Stimulated activated CD4-positive, alpha-beta T cell treated with anti-CD3 and anti-CD28 coated beads, Interleukin-12 subunit alpha, Interleukin-12 subunit beta, amount 100 ng/mL, for 24 hours (primary cell): ENCODE data around the gene MTHFD1L.
"Not testable (repeated sequence)": the region's sequence is repeated elsewhere in the genome, so short reads cannot be mapped to it uniquely, and the experiment has no call there.

Experiments
- DNase-seq, 2 experiments: peaks; one replicate each; pipeline ENCODE4 v3.0.0-alpha.2; 2020; ENCODE audit warnings: low read depth in 2 of 2

MTHFD1L gene

GRCh38 chr6:151092591-151092990, 227.1 kb downstream of the MTHFD1L start:
- DNase-seq: no peak

DNA sequence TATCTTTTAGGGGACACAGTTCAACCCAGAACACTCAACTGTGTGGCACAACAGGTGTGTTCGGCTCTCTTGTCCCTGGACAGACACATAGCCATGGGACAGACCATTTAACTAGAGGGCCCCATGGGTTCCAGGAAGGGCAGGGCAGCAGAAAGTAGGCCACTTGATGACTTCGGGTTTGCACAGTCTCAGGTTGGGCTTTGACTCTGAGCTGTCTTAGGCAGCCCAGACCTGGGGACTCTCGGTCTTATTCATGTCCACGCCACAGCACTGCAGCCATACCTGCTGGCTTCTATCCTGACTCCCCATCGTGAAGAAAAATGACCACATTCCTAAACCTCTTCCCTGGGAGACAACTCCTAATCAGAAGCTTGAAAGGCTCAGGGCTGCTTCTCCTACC, 228.2 kb downstream of the MTHFD1L start:
- DNase-seq: no peak

GRCh38 chr6:151095538-151096254, 230.2 kb downstream of the MTHFD1L start:
- DNase-seq: no peak

- no peak for DNase-seq
These were observed 230.7 kb downstream of the MTHFD1L start for GRCh38 chr6:151096255-151096612.

- no peak for DNase-seq
These were observed 231.4 kb downstream of the MTHFD1L start for GRCh38 chr6:151096691-151097606.

DNA sequence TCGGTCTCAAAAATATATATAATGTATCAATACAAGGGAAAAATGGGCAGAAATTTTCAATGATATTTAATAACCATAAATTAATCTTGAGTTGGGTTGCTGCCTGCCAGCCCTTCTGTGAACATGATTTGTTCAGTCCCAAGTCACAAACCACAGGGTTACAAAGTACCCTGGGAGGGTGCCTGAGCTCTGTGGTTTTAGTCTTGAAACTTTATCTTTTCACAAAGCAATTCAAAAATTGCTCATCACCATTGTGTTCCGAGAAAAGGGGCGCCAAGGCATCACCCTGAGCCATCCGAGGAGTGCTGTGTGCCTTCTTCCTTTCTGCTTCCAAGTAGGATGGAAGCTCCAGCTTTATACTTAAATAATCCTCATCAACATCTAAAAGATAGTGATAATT, 232.7 kb downstream of the MTHFD1L start:
- DNase-seq: no peak

- no peak for DNase-seq
These were observed 234.8 kb downstream of the MTHFD1L start for GRCh38 chr6:151100326-151100725.

DNA sequence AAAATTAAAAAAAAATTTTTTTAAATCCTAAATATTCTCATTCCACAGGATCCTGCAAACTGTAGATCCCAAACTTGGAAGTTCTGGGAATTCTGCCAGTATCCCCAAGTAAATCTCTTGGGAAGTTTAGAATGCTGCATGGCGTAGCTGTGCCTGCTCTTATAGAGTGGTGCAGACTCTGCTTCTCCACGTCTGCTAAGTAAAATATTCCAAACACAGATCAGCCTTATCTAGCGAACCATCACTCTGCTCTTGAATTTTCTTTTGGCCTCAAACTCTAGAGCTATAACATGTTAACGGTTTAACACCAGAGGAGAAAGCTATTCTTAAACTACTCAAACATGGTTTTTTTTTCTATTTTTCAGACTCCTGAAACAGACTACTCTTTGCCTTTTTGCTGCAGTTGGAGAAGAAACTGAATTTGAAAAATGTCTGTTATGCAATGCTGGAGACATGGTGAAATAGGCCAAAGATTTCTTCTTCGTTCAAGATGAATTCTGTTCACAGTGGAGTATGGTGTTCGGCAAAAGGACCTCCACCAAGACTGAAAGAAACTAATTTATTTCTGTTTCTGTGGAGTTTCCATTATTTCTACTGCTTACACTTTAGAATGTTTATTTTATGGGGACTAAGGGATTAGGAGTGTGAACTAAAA, 235.8 kb downstream of the MTHFD1L start:
- DNase-seq: no peak

GRCh38 chr6:151101816-151102694, 236.6 kb downstream of the MTHFD1L start:
- no peak for DNase-seq

GRCh38 chr6:151103266-151103665, 237.8 kb downstream of the MTHFD1L start:
- no peak for DNase-seq

- no peak for DNase-seq
These were observed 242.5 kb downstream of the MTHFD1L start for GRCh38 chr6:151107897-151108427.

- DNase-seq: no peak
These were observed 243.0 kb downstream of the MTHFD1L start for GRCh38 chr6:151108548-151108947.

DNA sequence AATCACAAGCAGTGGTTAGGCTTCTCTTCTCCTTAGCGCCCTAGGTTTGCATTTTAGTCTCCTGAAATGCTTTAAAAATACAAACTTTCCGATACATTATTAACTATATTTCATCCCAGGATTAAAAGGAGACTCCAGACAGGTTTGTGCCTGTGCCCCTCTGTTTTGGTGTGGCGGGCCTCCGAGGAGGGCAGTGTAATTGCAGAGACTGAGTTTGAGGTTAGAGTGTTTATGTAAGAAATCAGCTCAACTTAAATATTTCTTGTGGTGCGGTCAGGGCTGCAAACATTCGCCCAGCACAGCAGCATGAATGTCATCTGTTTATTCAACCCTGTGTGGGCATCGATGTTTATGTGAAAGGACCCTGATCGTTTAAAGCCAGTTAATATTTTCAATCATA, 243.9 kb downstream of the MTHFD1L start:
- no peak for DNase-seq

DNA sequence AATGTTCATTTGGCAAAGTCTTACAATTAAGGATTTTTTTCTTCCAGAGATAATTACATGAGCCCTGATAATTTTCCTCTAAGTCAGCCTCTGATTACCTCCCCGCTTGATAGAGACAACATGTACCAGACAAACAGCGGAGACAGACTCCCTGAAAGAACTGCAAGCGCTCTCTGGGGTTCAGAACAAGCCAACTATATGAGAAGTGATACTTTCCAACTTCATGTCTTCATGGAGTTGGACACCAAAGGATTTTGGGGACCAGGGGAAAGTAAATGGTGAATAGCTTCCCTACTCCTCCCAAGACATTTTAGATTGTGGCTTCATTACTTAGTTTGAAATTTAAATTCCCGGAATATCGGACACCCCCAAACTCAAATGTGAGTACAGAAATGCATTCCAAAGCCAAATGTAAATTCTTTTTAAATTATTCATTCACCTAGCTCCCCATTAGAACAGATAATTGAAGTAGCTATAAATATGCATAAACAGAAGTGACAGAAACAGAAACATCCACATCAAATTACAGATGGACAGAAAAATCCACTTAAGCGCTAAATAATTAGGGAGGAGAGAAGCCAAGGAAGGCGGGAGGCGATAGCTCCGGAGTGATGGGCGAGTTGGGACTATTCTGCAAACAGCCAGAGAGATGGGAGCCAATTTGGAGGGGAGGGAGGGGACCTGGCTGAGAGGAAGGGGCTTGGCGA, 244.5 kb downstream of the MTHFD1L start:
- no peak for DNase-seq

DNA sequence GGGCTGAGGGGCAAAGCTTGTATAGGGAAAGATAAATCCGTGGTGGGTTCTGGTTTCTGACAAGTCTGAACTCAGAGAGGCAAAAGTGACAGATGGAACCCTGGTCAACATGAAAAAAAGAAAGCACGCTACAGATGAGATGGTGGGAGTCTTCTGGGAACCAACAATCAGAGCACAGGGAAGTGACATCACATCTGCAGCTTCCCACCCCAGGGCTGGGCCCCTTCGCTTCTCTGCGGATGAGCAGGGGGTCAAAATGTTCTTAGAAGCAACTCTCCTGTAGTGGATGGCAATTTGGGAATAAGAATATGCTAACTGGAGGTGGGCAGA, 245.0 kb downstream of the MTHFD1L start:
- DNase-seq: no peak

- no peak for DNase-seq
These were observed 246.2 kb downstream of the MTHFD1L start for GRCh38 chr6:151111670-151112069.

GRCh38 chr6:151112130-151112529, 246.6 kb downstream of the MTHFD1L start:
- DNase-seq: no peak

- DNase-seq: not testable (repeated sequence)
These were observed 247.4 kb downstream of the MTHFD1L start for GRCh38 chr6:151112884-151113283.

- DNase-seq: no peak
These were observed 248.1 kb downstream of the MTHFD1L start for GRCh38 chr6:151113641-151114040.

DNA sequence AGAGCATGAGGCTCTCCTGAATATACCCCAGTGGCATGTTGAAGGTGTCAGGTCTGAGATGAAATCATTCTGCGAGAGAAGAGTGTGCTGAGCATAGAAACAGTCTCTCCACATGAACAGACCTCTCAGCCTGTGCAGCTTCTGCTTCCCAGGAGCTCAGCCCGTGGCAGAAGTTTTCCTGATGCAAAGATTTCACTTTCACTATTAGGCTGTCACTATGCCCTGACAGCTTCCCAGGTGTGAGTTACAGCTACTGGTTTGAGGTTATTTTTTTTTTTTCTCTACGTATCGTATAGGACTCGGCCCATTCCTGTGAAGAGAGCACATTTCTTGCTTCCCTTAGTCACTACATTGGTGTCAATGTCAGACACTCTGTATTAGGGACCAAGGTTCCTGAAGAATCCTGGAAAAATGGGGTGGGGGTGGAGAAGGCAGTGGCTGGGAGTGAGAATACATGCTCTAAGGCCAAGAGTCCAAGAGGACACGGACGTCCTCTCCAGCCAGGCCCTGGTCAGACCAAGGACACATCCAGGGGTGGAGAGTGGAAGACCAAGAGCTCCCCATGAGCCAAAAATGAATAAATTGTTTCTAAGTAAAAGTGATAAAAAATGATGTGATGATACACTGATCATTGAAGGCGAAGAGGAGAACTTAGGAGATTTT, 253.1 kb downstream of the MTHFD1L start:
- no peak for DNase-seq
